ENCODE data around the gene TKTL1.
"Not testable (repeated sequence)": the region's sequence is repeated elsewhere in the genome, so short reads cannot be mapped to it uniquely, and the experiment has no call there.

The TKTL1 gene

GRCh38 chrX:154310616-154311536 is 15.3 kb downstream of the TKTL1 start:
- DNase-seq: no peak

- DNase-seq: no peak
Measured at GRCh38 chrX:154312116-154312515, 16.5 kb downstream of the TKTL1 start.

- DNase-seq: no peak
Measured at GRCh38 chrX:154313147-154313546, 17.6 kb downstream of the TKTL1 start.

GRCh38 chrX:154315416-154315815 is 19.8 kb downstream of the TKTL1 start:
- DNase-seq: no peak

- no peak for DNase-seq
Measured at GRCh38 chrX:154317391-154317995, 21.9 kb downstream of the TKTL1 start.

GRCh38 chrX:154320406-154320805 is 24.8 kb downstream of the TKTL1 start:
- DNase-seq: no peak

GRCh38 chrX:154321152-154321551 is 25.6 kb downstream of the TKTL1 start:
- no peak for DNase-seq

- no peak for DNase-seq
Measured at GRCh38 chrX:154321594-154321993, 26.0 kb downstream of the TKTL1 start.

GRCh38 chrX:154322890-154323289 is 27.3 kb downstream of the TKTL1 start:
- DNase-seq: no peak

- no peak for DNase-seq
Measured at GRCh38 chrX:154323537-154323936, 27.9 kb downstream of the TKTL1 start.

- no peak for DNase-seq
Measured at GRCh38 chrX:154325541-154325940, 29.9 kb downstream of the TKTL1 start.

- DNase-seq: no peak
Measured at GRCh38 chrX:154327038-154327820, 31.6 kb downstream of the TKTL1 start.

- no peak for DNase-seq
Measured at GRCh38 chrX:154328646-154329045, 33.1 kb downstream of the TKTL1 start.

GRCh38 chrX:154329294-154329693 is 33.7 kb downstream of the TKTL1 start:
- DNase-seq: no peak

- DNase-seq: no peak
Measured at GRCh38 chrX:154332561-154332960, 37.0 kb downstream of the TKTL1 start.

GRCh38 chrX:154333116-154333515 is 37.5 kb downstream of the TKTL1 start:
- DNase-seq: no peak

GRCh38 chrX:154333837-154334271 is 38.3 kb downstream of the TKTL1 start:
- DNase-seq: no peak

GRCh38 chrX:154334496-154334895 is 38.9 kb downstream of the TKTL1 start:
- DNase-seq: no peak

GRCh38 chrX:154341399-154342298 is 46.1 kb downstream of the TKTL1 start:
- DNase-seq: not testable (repeated sequence)

- not testable (repeated sequence) for DNase-seq
Measured at GRCh38 chrX:154343063-154343462, 47.5 kb downstream of the TKTL1 start.

GRCh38 chrX:154343620-154344019 is 48.0 kb downstream of the TKTL1 start:
- DNase-seq: not testable (repeated sequence)

- DNase-seq: no peak
Measured at GRCh38 chrX:154348114-154348531, 52.5 kb downstream of the TKTL1 start.
